Measurements from ENCODE around the gene NCAN. TPM values are rescaled to one million over a fixed set of nuclear protein-coding genes. Genes with fewer than 3 reads are reported as not detected.
A peak's percentile ranks its signal among the peaks of the same experiment; 100 is the strongest.

The NCAN gene
- total and polyA plus RNA-seq, 2 of the 13 experiments (the other 11 are each of a cell fraction or from before 2014, with no cell fraction given), result not detected

DNA sequence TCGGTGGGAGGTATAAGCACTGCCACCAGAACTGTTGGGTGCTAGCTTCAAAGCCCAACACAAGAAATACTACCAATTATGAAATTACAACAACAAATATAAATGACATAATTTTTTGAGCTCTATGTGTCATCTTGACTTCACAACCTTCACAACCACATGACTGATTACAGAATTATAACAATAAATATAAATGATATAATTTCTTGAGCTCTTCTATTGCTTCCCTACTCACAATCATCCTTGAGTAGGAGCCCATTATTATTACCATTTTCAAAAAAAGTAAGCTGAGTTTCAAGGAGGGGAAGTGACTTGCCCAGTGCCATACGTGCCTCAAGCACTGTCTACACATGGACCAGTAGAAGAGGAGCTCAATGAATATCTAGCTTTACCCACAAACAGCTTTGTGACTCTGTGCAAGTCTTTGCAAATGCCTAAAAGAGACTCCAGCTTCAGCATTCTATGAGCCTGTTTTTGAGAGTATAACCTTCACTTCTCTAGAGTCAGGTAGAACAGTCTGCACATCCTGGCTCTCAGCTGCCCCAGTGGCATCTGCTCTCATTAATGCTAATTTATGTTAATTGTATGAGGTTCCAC lies 22.6 kb downstream of the NCAN start:
- CTCF ChIA-PET (ENCODE audit: low intra/inter-chr PET ratio, low total read pairs), result no interaction called here
- POLR2A ChIA-PET, result no interaction called here
- ATAC-seq (no peak), FAIRE-seq (no peak), DNase-seq (ENCODE audit: low spot score) (no peak)
- Histone ChIP-seq H3K4me3 (replicated peaks in 1 of 3; ENCODE audit: insufficient read depth in 1 of 3, low read depth in 2 of 3, low read length in 3 of 3) (no peak overlapping the region), H3K36me3 (replicated peaks in 1 of 2; ENCODE audit: control insufficient read depth in 1 of 2, insufficient read depth in 2 of 2, low read length in 2 of 2) (no peaks in the 10 kb centered on the region), H4K20me1 (ENCODE audit: insufficient read depth, low read length) (no peaks in the 10 kb centered on the region), H3K9me3 (ENCODE audit: low read length) (peaks cover 11% of the 10 kb centered on the region; the same call in 1 of the 2 replicates), H3K79me2 (ENCODE audit: insufficient read depth, low read length) (no peaks in the 10 kb centered on the region), H3K27ac (ENCODE audit: extremely low read length, insufficient read depth, low read length) (no peak overlapping the region), H3K4me2 (ENCODE audit: low read depth, low read length) (no peak overlapping the region), H2AFZ (ENCODE audit: low read length) (no peak overlapping the region), H3K27me3 (ENCODE audit: control insufficient read depth in 1 of 2, insufficient read depth in 2 of 2, low read length in 2 of 2) (peaks cover 0 to 10% of the 10 kb centered on the region in 2 experiments; a peak in 3 of 5 replicates), H3K4me1 (ENCODE audit: insufficient read depth, low read length) (no peaks in the 10 kb centered on the region), H3K9ac (ENCODE audit: insufficient read depth, low read depth, low read length) (no peak overlapping the region)
- 3% methylated on average over 2 of the region's 2 CpGs for whole genome bisulfite sequencing (ENCODE audit: low lambda C conversion rate)
- in situ Hi-C loops (cut with HindIII; ENCODE audit: extremely low pct_ligation_motif_present, low pct_unique_long_range_greater_than_20kb), result no loop called here
- no TSS peak for BruUV-seq (replicated peaks)
- intact Hi-C loops (cut with micrococcal nuclease; ENCODE audit: unreplicated experiment), result no loop called here
- TF ChIP-seq CC2D1A (CRISPR knock-in tag; IDR thresholded peaks at IDR 0.05) (no peak), ZNF354B (CRISPR knock-in tag; IDR thresholded peaks at IDR 0.05) (peak; percentile 90; the same call in 1 of the 2 replicates), XRCC5 (optimal IDR thresholded peaks at IDR 0.05; ENCODE audit: low read length) (no peak), TBL1XR1 (IDR thresholded peaks at IDR 0.05; ENCODE audit: borderline replicate concordance, low read length, partially characterized antibody) (no peak)

DNA sequence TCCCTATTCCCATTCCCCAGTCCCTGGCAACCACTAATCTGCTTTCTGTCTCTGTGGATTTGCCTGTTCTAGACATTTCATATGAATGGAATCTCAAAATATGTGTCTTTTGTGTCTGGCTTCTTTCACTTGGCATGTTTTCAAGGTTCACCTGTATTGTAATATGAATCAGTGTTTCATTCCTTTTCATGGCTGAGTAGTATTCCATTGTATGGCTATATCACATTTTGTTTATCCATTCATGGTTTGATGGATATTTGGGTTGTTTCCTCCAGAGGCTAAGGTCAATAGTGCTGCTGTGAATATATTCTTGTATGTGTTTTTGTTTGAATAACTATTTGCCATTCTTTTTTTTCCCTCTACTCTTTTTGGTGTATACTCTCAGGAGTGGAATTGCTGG lies 24.4 kb downstream of the NCAN start:
- POLR2A ChIA-PET, result no interaction called here
- H3K4me3 ChIP-seq (replicated peaks in 1 of 3; ENCODE audit: insufficient read depth in 1 of 3, low read depth in 2 of 3, low read length in 3 of 3), result no peak overlapping the region
- no peak for TF ChIP-seq ZNF235 (CRISPR knock-in tag; IDR thresholded peaks at IDR 0.05; ENCODE audit: borderline replicate concordance)
- no peak for TF ChIP-seq ZNF326 (CRISPR knock-in tag; IDR thresholded peaks at IDR 0.05; ENCODE audit: borderline replicate concordance)
- no peak for TF ChIP-seq SPEN (CRISPR knock-in tag; IDR thresholded peaks at IDR 0.05; ENCODE audit: low read depth)
- no peak for TF ChIP-seq ZNF776 (CRISPR knock-in tag; IDR thresholded peaks at IDR 0.05)
- no peak for TF ChIP-seq POLR2A (IDR thresholded peaks at IDR 0.05; ENCODE audit: insufficient read depth in 1 of 2, low read depth in 2 of 2, low read length in 2 of 2)
- no peaks in the 10 kb centered on the region for H3K4me1 ChIP-seq (ENCODE audit: insufficient read depth, low read length)
- H3K9ac ChIP-seq (ENCODE audit: insufficient read depth, low read depth, low read length), result no peak overlapping the region
- H4K20me1 ChIP-seq (ENCODE audit: insufficient read depth, low read length), result no peaks in the 10 kb centered on the region
- no peak overlapping the region for H3K27ac ChIP-seq (ENCODE audit: extremely low read length, insufficient read depth, low read length)
- no peak for FAIRE-seq
- no TSS peak for BruUV-seq (replicated peaks)
- CTCF ChIA-PET (ENCODE audit: low intra/inter-chr PET ratio, low total read pairs), result no interaction called here
- peaks cover 0 to 11% of the 10 kb centered on the region in 2 experiments; a peak in 2 of 5 replicates for H3K27me3 ChIP-seq (ENCODE audit: control insufficient read depth in 1 of 2, insufficient read depth in 2 of 2, low read length in 2 of 2)
- peaks cover 11% of the 10 kb centered on the region; the same call in 1 of the 2 replicates for H3K9me3 ChIP-seq (ENCODE audit: low read length)
- ATAC-seq, result no peak
- no peak overlapping the region for H2AFZ ChIP-seq (ENCODE audit: low read length)
- no peaks in the 10 kb centered on the region for H3K79me2 ChIP-seq (ENCODE audit: insufficient read depth, low read length)
- intact Hi-C loops (cut with micrococcal nuclease; ENCODE audit: unreplicated experiment) (no loop called here), in situ Hi-C loops (cut with HindIII; ENCODE audit: extremely low pct_ligation_motif_present, low pct_unique_long_range_greater_than_20kb) (no loop called here)
- H3K4me2 ChIP-seq (ENCODE audit: low read depth, low read length), result no peak overlapping the region
- DNase-seq (ENCODE audit: low spot score), result no peak
- H3K36me3 ChIP-seq (replicated peaks in 1 of 2; ENCODE audit: control insufficient read depth in 1 of 2, insufficient read depth in 2 of 2, low read length in 2 of 2), result no peaks in the 10 kb centered on the region

All from HepG2 (cell line).